HG03159 (cell line): ENCODE results near the gene MAPK1.
A peak's percentile ranks its signal among the peaks of the same experiment; 100 is the strongest.
"Not testable (repeated sequence)": the region's sequence is repeated elsewhere in the genome, so short reads cannot be mapped to it uniquely, and the experiment has no call there.

Experiments
- ATAC-seq: cut with Tn5 transposase; IDR thresholded peaks from one replicate; pipeline ENCODE4 v1.9.1; 2021; ENCODE audit warnings: mild to moderate bottlenecking, moderate library complexity; ENCODE audit not compliant: unreplicated experiment

The MAPK1 gene

GRCh38 chr22:21882754-21883333 lies 15.4 kb upstream of the MAPK1 start:
- not testable (repeated sequence) for ATAC-seq

- ATAC-seq = no peak
Measured at GRCh38 chr22:21881841-21882753, 14.7 kb upstream of the MAPK1 start.

- ATAC-seq = no peak
Measured at GRCh38 chr22:21876486-21877176, 9.2 kb upstream of the MAPK1 start.

GRCh38 chr22:21874953-21875352 lies 7.5 kb upstream of the MAPK1 start:
- not testable (repeated sequence) for ATAC-seq

GRCh38 chr22:21873619-21874018 lies 6.2 kb upstream of the MAPK1 start:
- no peak for ATAC-seq

GRCh38 chr22:21872741-21873140 lies 5.3 kb upstream of the MAPK1 start:
- ATAC-seq = not testable (repeated sequence)

- no peak for ATAC-seq
Measured at GRCh38 chr22:21868651-21869050, 1.2 kb upstream of the MAPK1 start.

GRCh38 chr22:21866833-21867527 lies 465 bp downstream of the MAPK1 start:
- ATAC-seq = peak; percentile 30

- no peak for ATAC-seq
Measured at GRCh38 chr22:21865041-21865440, 2.4 kb downstream of the MAPK1 start.

GRCh38 chr22:21862386-21863245 lies 4.8 kb downstream of the MAPK1 start:
- no peak for ATAC-seq

- no peak for ATAC-seq
Measured at GRCh38 chr22:21861851-21862250, 5.6 kb downstream of the MAPK1 start.

- ATAC-seq = no peak
Measured at GRCh38 chr22:21861264-21861848, 6.1 kb downstream of the MAPK1 start.

GRCh38 chr22:21860491-21861039 lies 6.9 kb downstream of the MAPK1 start:
- ATAC-seq = no peak

GRCh38 chr22:21858025-21858764 lies 9.2 kb downstream of the MAPK1 start:
- ATAC-seq = no peak

- ATAC-seq = no peak
Measured at GRCh38 chr22:21857481-21857914, 9.9 kb downstream of the MAPK1 start.

- no peak for ATAC-seq
Measured at GRCh38 chr22:21856868-21857267, 10.6 kb downstream of the MAPK1 start.

- no peak for ATAC-seq
Measured at GRCh38 chr22:21856197-21856596, 11.2 kb downstream of the MAPK1 start.

- no peak for ATAC-seq
Measured at GRCh38 chr22:21855676-21856075, 11.8 kb downstream of the MAPK1 start.

GRCh38 chr22:21850660-21851059 lies 16.8 kb downstream of the MAPK1 start:
- ATAC-seq = no peak
